Endothelial cell of umbilical vein (primary cell): Measurements from ENCODE around the gene CLIC5. TPM values are rescaled to one million over a fixed set of nuclear protein-coding genes. Genes with fewer than 3 reads are reported as not detected.

ENCODE experiments used
- BruUV-seq: library from RNA; stranded (reverse); fragments of 400-500 nt; replicated peaks from 2 replicates; lab custom pipeline; 2021; lab: Mats Ljungman, UMichigan
- CTCF ChIA-PET: fragments of 300-600, 350-600 bp; sonication (Branson Sonifier 250); formaldehyde crosslinking; loops from one replicate; lab custom pipeline; 2021; ENCODE audit warnings: antibody characterized with exemption, inconsistent platforms; lab: Charles Lee
- POLR2A ChIA-PET: fragments of 300-600, 350-600 bp; sonication (Branson Sonifier 250); formaldehyde crosslinking; loops from one replicate; lab custom pipeline; 2021; ENCODE audit warnings: antibody characterized with exemption, inconsistent platforms; lab: Charles Lee
- DNase-seq: peaks from one replicate; pipeline ENCODE4 v3.0.0-alpha.2; 2011; ENCODE audit warnings: low read depth, low spot score
- FAIRE-seq: peaks from 2 replicates; lab custom pipeline; 2011; peaks lifted over from hg19 to GRCh38; lab: Jason Lieb, UNC
- H2AFZ ChIP-seq: 2 replicates; pipeline ENCODE4 v1.6.0; 2012; ENCODE audit warnings: low read depth, low read length, control low read depth, inconsistent platforms
- H3K27ac ChIP-seq: 2 replicates; pipeline ENCODE4 v1.5.1; 2011; ENCODE audit warnings: low read depth, mild to moderate bottlenecking, control low read depth, low read length, moderate library complexity; ENCODE audit not compliant: insufficient read depth
- H3K27me3 ChIP-seq, 2 experiments: 2 replicates each; pipeline versions ENCODE4 v1.6.0 to v1.6.1; 2011; ENCODE audit warnings: low read length in 2 of 2, mixed read lengths in 1 of 2; ENCODE audit not compliant: control insufficient read depth in 2 of 2, insufficient read depth in 2 of 2
- H3K36me3 ChIP-seq, 2 experiments: 2 replicates in 1 of 2; 3 replicates in 1 of 2; pipeline ENCODE4 v1.5.1; 2011; ENCODE audit warnings: low read length in 2 of 2, mild to moderate bottlenecking in 1 of 2, moderate library complexity in 1 of 2; ENCODE audit not compliant: control insufficient read depth in 2 of 2, insufficient read depth in 2 of 2; ENCODE audit errors: extremely low read depth in 1 of 2
- H3K4me1 ChIP-seq: 3 replicates; pipeline ENCODE4 v1.5.1; 2011; ENCODE audit warnings: mild to moderate bottlenecking, low read length; ENCODE audit not compliant: control insufficient read depth, insufficient read depth; ENCODE audit errors: extremely low read depth
- H3K4me2 ChIP-seq: 2 replicates; pipeline ENCODE4 v1.6.1; 2011; ENCODE audit warnings: low read length, control low read depth, mixed read lengths; ENCODE audit not compliant: insufficient read depth
- H3K4me3 ChIP-seq, 3 experiments: fragments of 200-600 bp in 1 of 3; sonication (generic), shearing (Covaris generic) in 1 of 3; replicated peaks in 1 of 3; 2 replicates each; pipeline ENCODE4 v1.5.1; 2011 to 2016; ENCODE audit warnings: control low read depth in 3 of 3, low read length in 3 of 3, mild to moderate bottlenecking in 2 of 3, inconsistent platforms in 1 of 3, low read depth in 1 of 3, moderate library complexity in 1 of 3; ENCODE audit not compliant: insufficient read depth in 1 of 3
- H3K79me2 ChIP-seq: 2 replicates; pipeline ENCODE4 v1.6.0; 2012; ENCODE audit warnings: low read length, inconsistent platforms; ENCODE audit not compliant: control insufficient read depth, insufficient read depth
- H3K9ac ChIP-seq: replicated peaks from 2 replicates; pipeline ENCODE3; 2011; ENCODE audit warnings: low read length, control low read depth; ENCODE audit not compliant: insufficient read depth; ENCODE audit errors: extremely low read depth
- H3K9me1 ChIP-seq: replicated peaks from 3 replicates; pipeline ENCODE4 v1.6.0; 2011; ENCODE audit warnings: mild to moderate bottlenecking, low read length; ENCODE audit not compliant: control insufficient read depth, insufficient read depth; ENCODE audit errors: extremely low read depth
- H3K9me3 ChIP-seq: replicated peaks from 2 replicates; pipeline ENCODE4 v1.5.1; 2012; ENCODE audit warnings: low read length, inconsistent platforms; ENCODE audit not compliant: control insufficient read depth, insufficient read depth
- H4K20me1 ChIP-seq: replicated peaks from 2 replicates; pipeline ENCODE3; 2011; ENCODE audit warnings: mild to moderate bottlenecking, low read length; ENCODE audit not compliant: control insufficient read depth, insufficient read depth; ENCODE audit errors: extremely low read depth
- EZH2 ChIP-seq: IDR thresholded peaks from 2 replicates; pipeline ENCODE4 v1.6.1; 2012; ENCODE audit warnings: borderline replicate concordance, low read depth, mild to moderate bottlenecking, moderate library complexity, low read length, inconsistent platforms; ENCODE audit not compliant: severe bottlenecking
- FOS ChIP-seq: IDR thresholded peaks from 2 replicates; pipeline ENCODE4 v1.6.1; 2011; ENCODE audit warnings: mild to moderate bottlenecking, low read length, moderate library complexity, borderline replicate concordance; ENCODE audit not compliant: insufficient read depth
- GATA2 ChIP-seq: IDR thresholded peaks from 2 replicates; pipeline ENCODE4 v1.7.0; 2011; ENCODE audit warnings: low read depth, mild to moderate bottlenecking, moderate library complexity, mixed read lengths, low read length; ENCODE audit not compliant: insufficient read length, insufficient read depth
- JUN ChIP-seq: IDR thresholded peaks from 2 replicates; pipeline ENCODE4 v1.6.1; 2011; ENCODE audit warnings: borderline replicate concordance, low read depth; ENCODE audit not compliant: insufficient read length, insufficient read depth
- MYC ChIP-seq: IDR thresholded peaks from one replicate; pipeline ENCODE4 v1.6.1; 2011; ENCODE audit warnings: mild to moderate bottlenecking, low read depth, low read length
- POLR2A ChIP-seq: IDR thresholded peaks from 2 replicates; pipeline ENCODE4 v1.6.1; 2012; ENCODE audit warnings: low read depth, mild to moderate bottlenecking, control low read depth, low read length
- dilution Hi-C: fragments of 300-500 bp; cut with MboI; formaldehyde crosslinking; loops from one replicate; pipeline ENCODE4 v1.15.0; 2019; ENCODE audit warnings: low sequenced_read_pairs; ENCODE audit not compliant: extremely low pct_ligation_motif_present
- intact Hi-C: fragments of 100-400 bp; cut with micrococcal nuclease; formaldehyde crosslinking; loops from one replicate; pipeline ENCODE4 v1.10.0; 2022
- polyA plus RNA-seq, 4 experiments: library from polyadenylated mRNA; depleted of rRNA in 3 of 4; stranded (reverse) in 3 of 4; unstranded in 1 of 4; fragments of >200 nt; gene quantifications; 2 replicates each; pipeline versions ENCODE4 v1.2.1 to v1.2.3, GENCODE V29; 2011 to 2012; ENCODE audit warnings: missing spikeins in 1 of 4
- total RNA-seq: library from RNA; stranded (reverse); gene quantifications from 2 replicates; pipeline ENCODE4 v1.2.3, GENCODE V29; 2021
- TF ChIP-seq, protein P1 (sequence below), 2 donors: IDR thresholded peaks; 1 replicate in 1 of 2; 2 replicates in 1 of 2; pipeline ENCODE4 v1.5.1; 2011; ENCODE audit warnings: low read length in 2 of 2, mild to moderate bottlenecking in 2 of 2, moderate library complexity in 2 of 2, control low read depth in 1 of 2, inconsistent platforms in 1 of 2, low read depth in 1 of 2; ENCODE audit not compliant: insufficient read depth in 1 of 2; ENCODE audit errors: extremely low read depth in 1 of 2
- TF ChIP-seq, protein P2 (sequence below): IDR thresholded peaks from 2 replicates; pipeline ENCODE4 v1.6.1; 2011; ENCODE audit not compliant: insufficient read depth, insufficient read length

Gene CLIC5
- total and polyA plus RNA-seq, 2 donors (not counting 3 experiments of a cell fraction or from before 2014, with no cell fraction given) = 0.07 TPM; not detected in 1

DNA sequence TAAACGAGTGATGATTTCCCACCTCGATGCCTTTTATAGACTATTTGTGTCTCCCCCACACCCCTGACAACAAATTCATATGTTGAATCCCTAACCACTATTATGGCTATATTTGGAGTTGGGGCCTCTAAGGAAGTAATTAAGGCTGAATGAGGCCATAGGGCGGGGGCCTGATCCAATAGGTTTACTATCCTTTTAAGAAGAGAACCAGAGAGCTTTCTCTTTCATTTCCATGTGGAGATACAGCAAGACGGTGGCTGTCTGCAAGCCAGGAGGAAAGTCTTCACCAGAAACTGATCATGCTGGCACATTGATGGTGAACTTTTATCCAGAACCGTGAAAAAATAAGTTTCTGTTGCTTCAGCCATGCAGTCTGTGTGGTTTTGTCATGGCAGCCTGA lies 38.9 kb upstream of the CLIC5 start:
- no peaks in the 10 kb centered on the region for H3K4me1 ChIP-seq
- H3K9ac ChIP-seq = no peak overlapping the region
- dilution Hi-C loops = no loop called here
- H3K27me3 ChIP-seq = peaks cover 8 to 21% of the 10 kb centered on the region in 2 experiments
- H3K36me3 ChIP-seq = no peaks in the 10 kb centered on the region
- ChIA-PET POLR2A (no interaction called here), CTCF (interaction anchor here (1.6 kb wide), 1 partner anchor 11 kb away, joined by 5 read pairs; no protein-coding TSS in a partner anchor)
- DNase-seq = no peak
- no peak overlapping the region for H3K4me3 ChIP-seq
- H3K9me1 ChIP-seq = no peaks in the 10 kb centered on the region
- no TSS peak for BruUV-seq
- H2AFZ ChIP-seq = no peak overlapping the region
- intact Hi-C loops = no loop called here
- no peaks in the 10 kb centered on the region for H3K9me3 ChIP-seq
- H3K4me2 ChIP-seq = no peak overlapping the region
- TF ChIP-seq, protein P1, sequence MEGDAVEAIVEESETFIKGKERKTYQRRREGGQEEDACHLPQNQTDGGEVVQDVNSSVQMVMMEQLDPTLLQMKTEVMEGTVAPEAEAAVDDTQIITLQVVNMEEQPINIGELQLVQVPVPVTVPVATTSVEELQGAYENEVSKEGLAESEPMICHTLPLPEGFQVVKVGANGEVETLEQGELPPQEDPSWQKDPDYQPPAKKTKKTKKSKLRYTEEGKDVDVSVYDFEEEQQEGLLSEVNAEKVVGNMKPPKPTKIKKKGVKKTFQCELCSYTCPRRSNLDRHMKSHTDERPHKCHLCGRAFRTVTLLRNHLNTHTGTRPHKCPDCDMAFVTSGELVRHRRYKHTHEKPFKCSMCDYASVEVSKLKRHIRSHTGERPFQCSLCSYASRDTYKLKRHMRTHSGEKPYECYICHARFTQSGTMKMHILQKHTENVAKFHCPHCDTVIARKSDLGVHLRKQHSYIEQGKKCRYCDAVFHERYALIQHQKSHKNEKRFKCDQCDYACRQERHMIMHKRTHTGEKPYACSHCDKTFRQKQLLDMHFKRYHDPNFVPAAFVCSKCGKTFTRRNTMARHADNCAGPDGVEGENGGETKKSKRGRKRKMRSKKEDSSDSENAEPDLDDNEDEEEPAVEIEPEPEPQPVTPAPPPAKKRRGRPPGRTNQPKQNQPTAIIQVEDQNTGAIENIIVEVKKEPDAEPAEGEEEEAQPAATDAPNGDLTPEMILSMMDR (IDR thresholded peaks at IDR 0.05; ENCODE audit: extremely low read depth in 1 of 2, insufficient read depth in 1 of 2, low read depth in 1 of 2, low read length in 2 of 2) = no peak
- TF ChIP-seq EZH2 (no peak), FOS (no peak), MYC (no peak), JUN (no peak), POLR2A (no peak), GATA2 (no peak)
- TF ChIP-seq, protein P2, sequence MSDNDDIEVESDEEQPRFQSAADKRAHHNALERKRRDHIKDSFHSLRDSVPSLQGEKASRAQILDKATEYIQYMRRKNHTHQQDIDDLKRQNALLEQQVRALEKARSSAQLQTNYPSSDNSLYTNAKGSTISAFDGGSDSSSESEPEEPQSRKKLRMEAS = no peak
- no peaks in the 10 kb centered on the region for H3K79me2 ChIP-seq
- H4K20me1 ChIP-seq = peaks cover 2% of the 10 kb centered on the region
- H3K27ac ChIP-seq = no peak overlapping the region
- no peak for FAIRE-seq
